CD4-positive, alpha-beta T cell (primary cell): ENCODE measurements around the gene SULT1A3. TPM values are rescaled to one million over a fixed set of nuclear protein-coding genes. Genes with fewer than 3 reads are reported as not detected.

Experiments used
- ATAC-seq: fragments of 200-7000 bp; cut with Tn5 transposase; one replicate; pipeline ENCODE4 v1.10.0; 2022; ENCODE audit warnings: mild to moderate bottlenecking; ENCODE audit not compliant: poor library complexity
- CTCF ChIA-PET: fragments of 350-600 bp; sonication (Branson Sonifier 250); formaldehyde crosslinking; loops from one replicate; lab custom pipeline; 2021; ENCODE audit warnings: antibody characterized with exemption, inconsistent platforms; lab: Charles Lee
- POLR2A ChIA-PET: fragments of 350-600 bp; sonication (Branson Sonifier 250); formaldehyde crosslinking; loops from one replicate; lab custom pipeline; 2021; ENCODE audit warnings: antibody characterized with exemption, inconsistent platforms; lab: Charles Lee
- DNase-seq, 14 experiments: peaks; one replicate each; pipeline ENCODE4 v3.0.0-alpha.2; 2013 to 2020; ENCODE audit warnings: mixed read lengths in 2 of 14
- H3K27ac ChIP-seq, 2 donors: one replicate each; pipeline versions ENCODE4 v1.5.1 to v1.7.0; 2013; ENCODE audit warnings: low read length in 2 of 2, low read depth in 1 of 2, mild to moderate bottlenecking in 1 of 2
- H3K27me3 ChIP-seq, 2 experiments: 1 replicate in 1 of 2; 2 replicates in 1 of 2; pipeline versions ENCODE4 v1.6.1 to v1.7.0; 2013; ENCODE audit warnings: low read length in 2 of 2, control low read depth in 1 of 2, mild to moderate bottlenecking in 1 of 2, moderate library complexity in 1 of 2; ENCODE audit not compliant: insufficient read depth in 2 of 2, control insufficient read depth in 1 of 2
- H3K36me3 ChIP-seq: one replicate; pipeline ENCODE4 v1.6.1; 2013; ENCODE audit warnings: low read length, control low read depth; ENCODE audit not compliant: insufficient read depth
- H3K4me1 ChIP-seq: one replicate; pipeline ENCODE4 v1.6.1; 2013; ENCODE audit warnings: low read length, control low read depth; ENCODE audit not compliant: insufficient read depth
- H3K4me3 ChIP-seq: one replicate; pipeline ENCODE4 v1.5.1; 2013; ENCODE audit warnings: mild to moderate bottlenecking, low read length, moderate library complexity
- H3K9me3 ChIP-seq, 2 experiments: 1 replicate in 1 of 2; 2 replicates in 1 of 2; pipeline versions ENCODE4 v1.6.1 to v1.7.0; 2013; ENCODE audit warnings: low read length in 2 of 2, mild to moderate bottlenecking in 2 of 2, control low read depth in 1 of 2, moderate library complexity in 1 of 2; ENCODE audit not compliant: control insufficient read depth in 1 of 2, insufficient read depth in 1 of 2
- H3K27ac Mint-ChIP-seq: one replicate; pipeline ENCODE4 v1.8.0; 2020; ENCODE audit warnings: mixed read lengths
- H3K27me3 Mint-ChIP-seq: one replicate; pipeline ENCODE4 v1.8.0; 2021; ENCODE audit warnings: mixed read lengths
- H3K36me3 Mint-ChIP-seq: one replicate; pipeline ENCODE4 v1.8.0; 2021; ENCODE audit warnings: low read depth, mixed read lengths
- H3K4me1 Mint-ChIP-seq: one replicate; pipeline ENCODE4 v1.8.0; 2021; ENCODE audit warnings: low read depth, mixed read lengths
- H3K4me3 Mint-ChIP-seq: one replicate; pipeline ENCODE4 v1.8.0; 2020; ENCODE audit warnings: mild to moderate bottlenecking, mixed read lengths
- H3K9me3 Mint-ChIP-seq: one replicate; pipeline ENCODE4 v1.8.0; 2020; ENCODE audit warnings: mixed read lengths
- CTCF ChIP-seq: fragments of 200-600 bp; IDR thresholded peaks from one replicate; pipeline ENCODE4 v1.8.0; 2022; ENCODE audit warnings: antibody characterized with exemption, mild to moderate bottlenecking
- intact Hi-C, 2 experiments: fragments of 100-400 bp; cut with DNase I in 1 of 2; cut with micrococcal nuclease in 1 of 2; formaldehyde crosslinking; loops; one replicate each; pipeline versions ENCODE4 v1.15.1 to v1.9.0; 2023 to 2025; cut with DNase I, micrococcal nuclease
- total RNA-seq, 174 experiments: library from RNA in 2 of 174; stranded (reverse) in 2 of 174; gene quantifications; one replicate each; pipeline ENCODE4 v1.2.3 and lab custom pipeline; 2021 to 2026

SULT1A3 gene
- total RNA-seq, 2 experiments from 2014 or later = 15.0 to 16.1 TPM

DNA sequence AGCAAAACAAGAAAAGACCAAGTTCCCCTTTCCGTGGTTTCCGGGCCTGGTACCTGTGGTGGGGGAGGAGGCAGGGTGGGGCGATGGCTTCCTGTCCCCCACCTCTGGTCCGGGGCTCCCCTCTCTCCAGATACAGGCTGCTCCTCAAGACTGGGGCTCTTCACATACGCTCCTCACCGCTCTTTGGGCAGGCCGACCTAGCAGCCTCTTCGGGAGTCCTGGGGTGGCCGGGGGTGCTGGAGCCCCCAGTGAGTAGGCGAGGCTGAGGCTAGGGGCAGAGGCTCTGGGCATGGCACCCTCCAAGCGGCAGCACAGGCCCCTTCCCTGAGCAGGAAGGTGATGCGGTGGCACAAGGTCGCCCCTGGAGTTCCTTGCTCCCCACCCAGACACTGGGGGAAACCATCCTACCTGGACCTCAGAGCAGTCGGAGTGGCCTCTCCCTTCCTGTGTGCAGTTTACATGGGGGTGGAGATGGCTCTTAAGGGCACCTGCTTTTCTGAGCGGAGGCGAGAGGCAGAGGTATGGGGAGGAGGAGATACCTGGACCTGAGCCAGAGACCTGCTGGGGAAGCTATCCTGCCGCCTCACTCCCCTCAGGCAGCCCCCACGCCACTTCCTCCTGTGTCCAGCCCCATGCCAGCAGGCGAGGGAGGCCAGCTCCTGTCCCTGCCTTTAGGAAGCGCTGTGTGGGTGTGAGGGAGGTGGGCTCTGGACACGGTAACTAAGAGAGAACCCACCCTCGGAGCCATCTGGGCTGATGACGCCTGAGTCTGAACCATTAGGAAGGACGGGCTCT, 14.8 kb upstream of the SULT1A3 start:
- DNase-seq (peak; percentile 59 to 95 (median 80)), ATAC-seq (peak; percentile 44)
- Histone ChIP-seq H3K36me3 (peaks cover 43% of the 10 kb centered on the region), H3K4me1 (peaks cover 51% of the 10 kb centered on the region), H3K27me3 (no peaks in the 10 kb centered on the region), H3K4me3 (peak overlapping the region; percentile 100), H3K27ac (peak overlapping the region; percentile 76 to 96), H3K9me3 (no peaks in the 10 kb centered on the region)
- ChIA-PET POLR2A (interaction anchor here (0.9 to 6.0 kb wide), 32 partner anchors 21 to 474 kb away, joined by 3 to 163 read pairs (median 6); partner anchors contain the start of genes ALDOA, CD2BP2, DCTPP1 and FBRS), CTCF (interaction anchor here (3.5 kb wide), 1 partner anchor 92 kb away, joined by 15 read pairs; the partner anchor contains the start of gene TBX6)
- Mint-ChIP-seq H3K9me3 (no peaks in the 10 kb centered on the region), H3K4me3 (peak overlapping the region; percentile 99), H3K4me1 (peaks cover 39% of the 10 kb centered on the region), H3K36me3 (peaks cover 44% of the 10 kb centered on the region), H3K27ac (peak overlapping the region; percentile 98), H3K27me3 (no peaks in the 10 kb centered on the region)
- no peak for TF ChIP-seq CTCF
- intact Hi-C loops = no loop called here

DNA sequence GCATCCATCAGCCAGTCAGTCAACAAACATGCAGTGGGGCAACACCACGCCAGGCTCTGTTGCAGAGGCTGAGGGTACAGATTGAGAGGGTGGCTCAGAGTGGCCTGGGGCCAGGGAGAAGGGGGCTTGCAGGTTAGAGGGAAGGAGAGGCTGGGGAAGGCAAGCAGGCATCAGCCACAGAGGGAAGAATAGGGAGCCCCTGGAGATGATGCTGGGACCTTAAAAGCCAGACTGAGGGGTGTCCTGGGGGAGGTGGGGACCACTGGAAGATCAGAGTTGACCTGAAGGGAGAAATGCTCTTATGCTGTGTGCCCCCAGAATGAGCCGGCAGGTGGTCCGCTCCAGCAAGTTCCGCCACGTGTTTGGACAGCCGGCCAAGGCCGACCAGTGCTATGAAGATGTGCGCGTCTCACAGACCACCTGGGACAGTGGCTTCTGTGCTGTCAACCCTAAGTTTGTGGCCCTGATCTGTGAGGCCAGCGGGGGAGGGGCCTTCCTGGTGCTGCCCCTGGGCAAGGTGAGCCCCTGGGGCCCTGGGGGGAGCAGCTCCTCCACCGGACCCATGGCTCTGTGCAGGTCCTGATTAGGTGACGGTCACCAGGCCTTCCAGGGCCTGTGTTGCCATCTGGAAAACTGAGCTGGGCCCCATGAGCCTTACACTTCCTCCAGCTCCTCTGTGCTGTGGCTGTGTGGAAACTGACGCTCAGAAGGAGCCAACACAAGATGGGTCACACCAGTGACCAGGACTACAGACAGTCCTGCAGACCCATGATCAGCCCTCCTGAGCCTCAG, 14.0 kb upstream of the SULT1A3 start:
- POLR2A ChIA-PET = interaction anchor here (0.6 to 6.0 kb wide), 25 partner anchors 29 to 474 kb away, joined by 3 to 163 read pairs (median 7); partner anchors contain the start of genes ALDOA, DCTPP1, FBRS and GDPD3
- peaks cover 44% of the 10 kb centered on the region for H3K36me3 Mint-ChIP-seq
- TF ChIP-seq CTCF = no peak
- CTCF ChIA-PET = interaction anchor here (0.8 to 3.5 kb wide), 5 partner anchors 89 to 430 kb away, joined by 3 to 15 read pairs (median 4); partner anchors contain the start of genes ALDOA, TBX6 and YPEL3
- Histone ChIP-seq H3K36me3 (peaks cover 43% of the 10 kb centered on the region), H3K4me3 (peak overlapping the region; percentile 100), H3K27me3 (no peaks in the 10 kb centered on the region), H3K4me1 (peaks cover 51% of the 10 kb centered on the region), H3K27ac (peak overlapping the region; percentile 76 to 96), H3K9me3 (no peaks in the 10 kb centered on the region)
- peak in 7 of 14 experiments; percentile 14 to 57 (median 25) for DNase-seq
- peaks cover 39% of the 10 kb centered on the region for H3K4me1 Mint-ChIP-seq
- intact Hi-C loops = no loop called here
- peak overlapping the region; percentile 98 for H3K27ac Mint-ChIP-seq
- H3K4me3 Mint-ChIP-seq = peak overlapping the region; percentile 99
- peak; percentile 1 for ATAC-seq
- no peaks in the 10 kb centered on the region for H3K27me3 Mint-ChIP-seq
- no peaks in the 10 kb centered on the region for H3K9me3 Mint-ChIP-seq
